ENCODE measurements around the gene BBS10. TPM values are rescaled to one million over a fixed set of nuclear protein-coding genes. Genes with fewer than 3 reads are reported as not detected.

The BBS10 gene
- total RNA-seq, 1 experiment from 2014 or later: 7.5 TPM

DNA sequence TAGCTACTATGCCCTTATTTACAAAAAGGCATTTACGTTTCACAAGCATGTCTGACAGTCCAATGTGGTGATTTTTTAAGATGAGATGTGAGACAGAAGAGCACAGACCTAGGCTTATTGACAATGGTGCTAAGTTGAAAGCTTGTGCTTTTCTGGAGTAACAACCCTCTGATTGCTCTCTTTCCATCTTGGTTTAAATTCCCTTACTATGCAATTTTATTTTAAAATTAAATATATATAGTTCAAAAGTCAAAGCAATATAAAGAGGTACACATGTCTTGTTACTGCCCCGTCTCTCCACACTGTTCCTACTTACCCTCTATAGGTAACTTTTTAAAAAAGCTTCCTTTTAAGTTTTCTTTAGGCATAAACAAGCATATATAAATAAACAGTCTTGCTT is 39.4 kb upstream of the BBS10 start:
- Histone ChIP-seq H3K4me3 (ENCODE audit: low read length) (no peak overlapping the region), H3K79me2 (ENCODE audit: low read length) (no peaks in the 10 kb centered on the region), H3K4me2 (ENCODE audit: low read length) (no peak overlapping the region), H3K27ac (ENCODE audit: low read length) (no peak overlapping the region), H4K20me1 (ENCODE audit: low read length) (no peaks in the 10 kb centered on the region), H3K9me2 (replicated peaks; ENCODE audit: low read length) (no peaks in the 10 kb centered on the region), H3K9me3 (ENCODE audit: low read length) (no peaks in the 10 kb centered on the region), H3K9ac (ENCODE audit: low read length) (no peak overlapping the region), H3F3A (ENCODE audit: low read length, unreplicated experiment) (no peaks in the 10 kb centered on the region), H3K4me1 (ENCODE audit: insufficient read depth, low read length) (no peaks in the 10 kb centered on the region), H2AFZ (ENCODE audit: low read length) (no peak overlapping the region), H3K36me3 (ENCODE audit: low read depth, low read length) (peaks cover 4% of the 10 kb centered on the region; the same call in 1 of the 2 replicates), H3K27me3 (ENCODE audit: low read length) (no peaks in the 10 kb centered on the region)
- POLR2A ChIA-PET (ENCODE audit: unreplicated experiment): no interaction called here
- no TSS peak for BruUV-seq (replicated peaks)
- no peak for ATAC-seq
- CTCF ChIA-PET: no interaction called here
- TF ChIP-seq CTCF (conservative IDR thresholded peaks at IDR 0.05; ENCODE audit: low read depth, low read length): no peak
- no peak for TF ChIP-seq EZH2 (IDR thresholded peaks at IDR 0.05; ENCODE audit: low read length, unreplicated experiment)
- no peak for TF ChIP-seq EZH2phosphoT487 (IDR thresholded peaks at IDR 0.05; ENCODE audit: borderline replicate concordance, low read length)
- intact Hi-C loops (cut with micrococcal nuclease): no loop called here
- no peak for DNase-seq

DNA sequence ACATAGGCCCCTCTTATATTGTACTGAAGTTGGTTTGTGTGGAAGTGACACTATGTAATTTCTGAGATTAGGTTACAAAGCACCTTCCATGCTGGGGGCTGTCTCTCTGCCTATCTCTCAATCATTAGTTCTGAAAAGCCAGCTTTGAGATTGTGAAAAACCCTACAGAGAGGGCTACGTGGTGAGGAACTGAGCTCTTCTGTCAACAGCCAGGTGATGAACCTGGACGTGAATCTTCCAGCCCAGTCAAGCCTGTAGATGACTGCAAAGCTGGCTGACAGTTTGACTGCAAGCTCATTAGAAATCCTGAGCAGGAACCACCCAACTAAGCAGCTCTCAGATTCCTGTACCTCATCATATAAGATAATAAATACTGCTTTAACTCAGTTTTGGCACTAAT is 36.3 kb upstream of the BBS10 start:
- TF ChIP-seq EZH2 (IDR thresholded peaks at IDR 0.05; ENCODE audit: low read length, unreplicated experiment) (no peak), EZH2phosphoT487 (IDR thresholded peaks at IDR 0.05; ENCODE audit: borderline replicate concordance, low read length) (no peak), CTCF (conservative IDR thresholded peaks at IDR 0.05; ENCODE audit: low read depth, low read length) (no peak)
- no peak overlapping the region for H2AFZ ChIP-seq (ENCODE audit: low read length)
- H3K36me3 ChIP-seq (ENCODE audit: low read depth, low read length): 0 out of 2 replicates have a peak, but pooled peaks cover 3% of the 10 kb centered on the region
- H3K4me2 ChIP-seq (ENCODE audit: low read length): no peak overlapping the region
- H3K27me3 ChIP-seq (ENCODE audit: low read length): no peaks in the 10 kb centered on the region
- no peaks in the 10 kb centered on the region for H3K79me2 ChIP-seq (ENCODE audit: low read length)
- DNase-seq (no peak), ATAC-seq (no peak)
- H3K9me3 ChIP-seq (ENCODE audit: low read length): no peaks in the 10 kb centered on the region
- no peaks in the 10 kb centered on the region for H3K9me2 ChIP-seq (replicated peaks; ENCODE audit: low read length)
- intact Hi-C loops (cut with micrococcal nuclease): no loop called here
- no peaks in the 10 kb centered on the region for H4K20me1 ChIP-seq (ENCODE audit: low read length)
- ChIA-PET CTCF (no interaction called here), POLR2A (ENCODE audit: unreplicated experiment) (no interaction called here)
- H3K4me3 ChIP-seq (ENCODE audit: low read length): no peak overlapping the region
- H3F3A ChIP-seq (ENCODE audit: low read length, unreplicated experiment): no peaks in the 10 kb centered on the region
- no peak overlapping the region for H3K27ac ChIP-seq (ENCODE audit: low read length)
- H3K9ac ChIP-seq (ENCODE audit: low read length): no peak overlapping the region
- no TSS peak for BruUV-seq (replicated peaks)
- no peaks in the 10 kb centered on the region for H3K4me1 ChIP-seq (ENCODE audit: insufficient read depth, low read length)

DNA sequence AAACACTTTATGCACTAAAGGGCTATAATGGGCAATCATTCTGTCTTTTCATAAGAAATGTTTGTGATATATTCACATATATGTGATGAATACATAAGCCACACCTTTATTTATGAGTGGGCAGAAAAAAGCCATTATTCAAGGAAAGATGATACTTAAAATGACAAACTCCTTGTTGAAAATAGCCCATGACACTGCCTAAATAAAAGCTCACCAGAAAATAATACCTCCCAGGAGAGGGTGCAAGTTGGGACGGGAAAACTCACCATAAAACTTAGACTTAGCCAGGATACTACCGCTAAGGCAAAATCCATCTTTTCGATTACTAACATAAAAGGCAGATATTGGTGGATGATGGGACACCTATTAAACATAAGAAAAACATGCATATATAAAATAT is 35.8 kb upstream of the BBS10 start:
- no peaks in the 10 kb centered on the region for H3K36me3 ChIP-seq (ENCODE audit: low read depth, low read length)
- intact Hi-C loops (cut with micrococcal nuclease): no loop called here

More for the DNA sequence above, 35.8 kb upstream of the BBS10 start:
- POLR2A ChIA-PET (ENCODE audit: unreplicated experiment): no interaction called here
- TF ChIP-seq CTCF (conservative IDR thresholded peaks at IDR 0.05; ENCODE audit: low read depth, low read length) (no peak), EZH2phosphoT487 (IDR thresholded peaks at IDR 0.05; ENCODE audit: borderline replicate concordance, low read length) (no peak)
- Histone ChIP-seq H3K79me2 (ENCODE audit: low read length) (no peaks in the 10 kb centered on the region), H3K27ac (ENCODE audit: low read length) (no peak overlapping the region), H2AFZ (ENCODE audit: low read length) (no peak overlapping the region), H3F3A (ENCODE audit: low read length, unreplicated experiment) (no peaks in the 10 kb centered on the region), H3K9me2 (replicated peaks; ENCODE audit: low read length) (no peaks in the 10 kb centered on the region), H3K4me2 (ENCODE audit: low read length) (no peak overlapping the region), H3K27me3 (ENCODE audit: low read length) (no peaks in the 10 kb centered on the region), H3K9me3 (ENCODE audit: low read length) (no peaks in the 10 kb centered on the region), H3K4me3 (ENCODE audit: low read length) (no peak overlapping the region), H4K20me1 (ENCODE audit: low read length) (no peaks in the 10 kb centered on the region), H3K9ac (ENCODE audit: low read length) (no peak overlapping the region), H3K4me1 (ENCODE audit: insufficient read depth, low read length) (no peaks in the 10 kb centered on the region)
- ATAC-seq (no peak), DNase-seq (no peak)
- BruUV-seq (replicated peaks): no TSS peak
- CTCF ChIA-PET: no interaction called here

All from PC-3 (cell line).